HCT116 (cell line): ENCODE measurements around the gene TTLL5. TPM values are rescaled to one million over a fixed set of nuclear protein-coding genes. Genes with fewer than 3 reads are reported as not detected.

ENCODE experiments used
- ATAC-seq: fragments of 200-7000 bp; cut with Tn5 transposase; 2 replicates; pipeline ENCODE4 v1.9.1; 2020; ENCODE audit warnings: mild to moderate bottlenecking, moderate library complexity
- BruUV-seq: library from RNA; stranded (reverse); fragments of 400-500 nt; replicated peaks from 2 replicates; lab custom pipeline; 2021; lab: Mats Ljungman, UMichigan
- CTCF ChIA-PET: fragments of 300-600 bp; sonication (Branson Sonifier 250); formaldehyde crosslinking; loops from one replicate; lab custom pipeline; 2021; ENCODE audit warnings: antibody characterized with exemption; lab: Charles Lee
- POLR2A ChIA-PET: fragments of 300-600, 350-600 bp; sonication (Branson Sonifier 250); formaldehyde crosslinking; loops from one replicate; lab custom pipeline; 2021; ENCODE audit warnings: antibody characterized with exemption; lab: Charles Lee
- RAD21 ChIA-PET, 2 experiments: fragments of 300-600 bp; sonication (Branson Sonifier 250); formaldehyde crosslinking; loops; one replicate each; lab custom pipeline; 2023; ENCODE audit warnings: low total read pairs in 2 of 2; ENCODE audit not compliant: uncharacterized antibody in 2 of 2, unreplicated experiment in 2 of 2, low non-redundant PET in 1 of 2; lab: Charles Lee
- DNase-seq: peaks from one replicate; pipeline ENCODE4 v3.0.0-alpha.2; 2010; ENCODE audit warnings: low read depth, low spot score
- H2AFZ ChIP-seq: fragments of 200-600 bp; shearing (Covaris generic), sonication (generic); 2 replicates; pipeline ENCODE4 v1.6.1; 2017; ENCODE audit warnings: low read depth, mixed run types, mixed read lengths, antibody characterized with exemption, low read length; ENCODE audit not compliant: poor library complexity, severe bottlenecking
- H3K27ac ChIP-seq: 2 replicates; pipeline ENCODE4 v1.5.1; 2012; ENCODE audit warnings: low read depth, low read length
- H3K27me3 ChIP-seq: fragments of 200-600 bp; sonication (generic); 2 replicates; pipeline ENCODE4 v1.6.1; 2016; ENCODE audit warnings: mixed run types, low read length, mixed read lengths; ENCODE audit not compliant: insufficient read depth
- H3K36me3 ChIP-seq, 2 experiments: fragments of 200-500 bp in 1 of 2; fragments of 200-600 bp in 1 of 2; sonication (Bioruptor generic) in 1 of 2; sonication (generic) in 1 of 2; 2 replicates each; pipeline versions ENCODE4 v1.5.1 to v1.6.1; 2014 to 2016; ENCODE audit warnings: low read length in 2 of 2, inconsistent platforms in 1 of 2, mixed read lengths in 1 of 2, mixed run types in 1 of 2; ENCODE audit not compliant: insufficient read depth in 2 of 2, control insufficient read depth in 1 of 2
- H3K4me1 ChIP-seq, 2 experiments: fragments of 200-600 bp in 1 of 2; sonication (generic) in 1 of 2; 2 replicates each; pipeline versions ENCODE4 v1.5.1 to v1.6.1; 2012 to 2017; ENCODE audit warnings: low read length in 2 of 2, inconsistent platforms in 1 of 2, mild to moderate bottlenecking in 1 of 2, mixed read lengths in 1 of 2, mixed run types in 1 of 2, moderate library complexity in 1 of 2; ENCODE audit not compliant: insufficient read depth in 2 of 2, control insufficient read depth in 1 of 2
- H3K4me2 ChIP-seq: fragments of 200-600 bp; sonication (generic); 2 replicates; pipeline ENCODE4 v1.6.1; 2017; ENCODE audit warnings: mixed run types, low read length, mixed read lengths
- H3K4me3 ChIP-seq, 2 experiments: fragments of 200-600 bp in 1 of 2; sonication (generic) in 1 of 2; replicated peaks in 1 of 2; 2 replicates each; pipeline ENCODE4 v1.5.1; 2011 to 2016; ENCODE audit warnings: low read length in 2 of 2, control low read depth in 1 of 2, low read depth in 1 of 2, mild to moderate bottlenecking in 1 of 2, mixed read lengths in 1 of 2, mixed run types in 1 of 2
- H3K79me2 ChIP-seq: fragments of 200-600 bp; sonication (generic); 2 replicates; pipeline ENCODE4 v1.6.1; 2017; ENCODE audit warnings: mild to moderate bottlenecking, mixed run types, low read length, moderate library complexity, mixed read lengths; ENCODE audit not compliant: insufficient read depth
- H3K9ac ChIP-seq: fragments of 200-600 bp; sonication (generic); 2 replicates; pipeline ENCODE4 v1.6.1; 2016; ENCODE audit warnings: low read length, mixed read lengths
- H3K9me2 ChIP-seq: fragments of 200-600 bp; sonication (generic), shearing (Covaris generic); 2 replicates; pipeline ENCODE4 v1.6.1; 2017; ENCODE audit warnings: mixed run types, mild to moderate bottlenecking, moderate library complexity; ENCODE audit not compliant: insufficient read depth
- H3K9me3 ChIP-seq, 2 experiments: fragments of 200-500 bp in 1 of 2; fragments of 200-600 bp in 1 of 2; sonication (Bioruptor generic) in 1 of 2; sonication (generic) in 1 of 2; 2 replicates each; pipeline ENCODE4 v1.6.1; 2014 to 2017; ENCODE audit warnings: low read length in 2 of 2, mixed read lengths in 2 of 2, inconsistent platforms in 1 of 2, low read depth in 1 of 2, mild to moderate bottlenecking in 1 of 2, mixed run types in 1 of 2, moderate library complexity in 1 of 2; ENCODE audit not compliant: control insufficient read depth in 1 of 2, insufficient read depth in 1 of 2
- H4K20me1 ChIP-seq: fragments of 200-600 bp; sonication (generic), shearing (Covaris generic); 2 replicates; pipeline ENCODE4 v1.6.1; 2017; ENCODE audit warnings: mixed run types, mild to moderate bottlenecking, moderate library complexity; ENCODE audit not compliant: insufficient read depth
- CEBPB ChIP-seq: IDR thresholded peaks from 2 replicates; pipeline ENCODE4 v1.6.1; 2012; ENCODE audit warnings: low read depth
- ELF1 ChIP-seq: IDR thresholded peaks from 2 replicates; pipeline ENCODE4 v1.6.1; 2012; ENCODE audit warnings: low read depth, borderline replicate concordance
- EZH2phosphoT487 ChIP-seq: fragments of 200-600 bp; IDR thresholded peaks from 2 replicates; pipeline ENCODE4 v1.6.1; 2018; ENCODE audit warnings: antibody characterized with exemption, borderline replicate concordance
- JUND ChIP-seq: IDR thresholded peaks from 2 replicates; pipeline ENCODE4 v1.6.1; 2012
- SIN3A ChIP-seq: IDR thresholded peaks from 2 replicates; pipeline ENCODE4 v1.6.1; 2012; ENCODE audit warnings: low read depth
- TCF7L2 ChIP-seq: IDR thresholded peaks from 2 replicates; pipeline ENCODE4 v1.7.0; 2011; ENCODE audit warnings: borderline replicate concordance, inconsistent platforms; ENCODE audit not compliant: insufficient read depth, insufficient read length; ENCODE audit errors: extremely low read depth
- YY1 ChIP-seq: IDR thresholded peaks from 2 replicates; pipeline ENCODE4 v1.6.1; 2011; ENCODE audit warnings: low read length, low read depth, moderate library complexity, mild to moderate bottlenecking; ENCODE audit not compliant: insufficient replicate concordance; ENCODE audit errors: extremely low read depth
- intact Hi-C: fragments of 100-400 bp; cut with micrococcal nuclease; formaldehyde crosslinking; loops from 2 replicates; pipeline ENCODE4 v1.10.0; 2022
- total RNA-seq: library from RNA; stranded (reverse); gene quantifications from one replicate; pipeline ENCODE4 v1.2.1, GENCODE V29; 2021; ENCODE audit not compliant: unreplicated experiment
- TF ChIP-seq, protein P1 (sequence below): IDR thresholded peaks from 2 replicates; pipeline ENCODE4 v1.6.1; 2011; ENCODE audit warnings: mild to moderate bottlenecking, low read length, moderate library complexity; ENCODE audit not compliant: insufficient replicate concordance; ENCODE audit errors: extremely low read depth
- TF ChIP-seq, protein P2 (sequence below), 3 experiments: fragments of 200-600 bp in 1 of 3; sonication (generic) in 1 of 3; IDR thresholded peaks in 2 of 3; conservative IDR thresholded peaks in 1 of 3; 2 replicates each; pipeline ENCODE4 v1.5.1; 2012 to 2017; ENCODE audit warnings: low read depth in 2 of 3, low read length in 2 of 3, antibody characterized with exemption in 1 of 3, borderline replicate concordance in 1 of 3, control low read depth in 1 of 3, mild to moderate bottlenecking in 1 of 3, mixed read lengths in 1 of 3, mixed run types in 1 of 3, moderate library complexity in 1 of 3; ENCODE audit not compliant: insufficient read depth in 1 of 3

Gene TTLL5
- total RNA-seq, 1 experiment from 2014 or later = 26.2 TPM

DNA sequence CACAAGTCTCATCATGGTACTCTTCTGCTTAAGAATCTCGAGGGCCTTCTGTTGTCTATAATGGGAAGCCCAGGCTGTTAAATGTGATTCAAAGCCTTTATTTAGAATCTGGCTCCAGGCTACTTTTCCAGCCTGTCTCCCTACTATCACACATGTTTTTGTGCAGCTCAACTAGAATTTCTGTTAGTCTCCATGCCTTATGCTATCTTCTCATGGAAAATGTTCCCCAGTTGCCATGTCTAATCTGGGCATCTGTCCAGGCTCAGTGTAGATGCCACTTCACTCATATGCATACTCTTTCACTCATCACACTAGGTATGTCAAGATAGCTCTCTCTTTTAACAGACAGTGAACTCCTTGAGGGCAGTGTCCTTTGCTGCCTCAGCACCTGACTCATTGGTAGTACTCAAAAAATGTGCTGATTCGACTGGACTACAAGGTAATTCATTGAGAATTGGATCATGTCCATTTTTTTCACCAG lies 145.3 kb downstream of the TTLL5 start:
- CTCF ChIA-PET = no interaction called here
- Histone ChIP-seq H3K4me2 (no peak overlapping the region), H3K9ac (no peak overlapping the region), H4K20me1 (no peaks in the 10 kb centered on the region), H3K4me3 (no peak overlapping the region), H3K9me3 (no peaks in the 10 kb centered on the region), H3K79me2 (no peaks in the 10 kb centered on the region), H3K4me1 (no peaks in the 10 kb centered on the region), H2AFZ (no peak overlapping the region), H3K27ac (no peak overlapping the region), H3K9me2 (no peaks in the 10 kb centered on the region), H3K27me3 (no peaks in the 10 kb centered on the region), H3K36me3 (no peaks in the 10 kb centered on the region)
- TF ChIP-seq SIN3A (no peak), JUND (no peak), YY1 (no peak), CEBPB (no peak), TCF7L2 (no peak), EZH2phosphoT487 (no peak), ELF1 (no peak)
- TF ChIP-seq, protein P1, sequence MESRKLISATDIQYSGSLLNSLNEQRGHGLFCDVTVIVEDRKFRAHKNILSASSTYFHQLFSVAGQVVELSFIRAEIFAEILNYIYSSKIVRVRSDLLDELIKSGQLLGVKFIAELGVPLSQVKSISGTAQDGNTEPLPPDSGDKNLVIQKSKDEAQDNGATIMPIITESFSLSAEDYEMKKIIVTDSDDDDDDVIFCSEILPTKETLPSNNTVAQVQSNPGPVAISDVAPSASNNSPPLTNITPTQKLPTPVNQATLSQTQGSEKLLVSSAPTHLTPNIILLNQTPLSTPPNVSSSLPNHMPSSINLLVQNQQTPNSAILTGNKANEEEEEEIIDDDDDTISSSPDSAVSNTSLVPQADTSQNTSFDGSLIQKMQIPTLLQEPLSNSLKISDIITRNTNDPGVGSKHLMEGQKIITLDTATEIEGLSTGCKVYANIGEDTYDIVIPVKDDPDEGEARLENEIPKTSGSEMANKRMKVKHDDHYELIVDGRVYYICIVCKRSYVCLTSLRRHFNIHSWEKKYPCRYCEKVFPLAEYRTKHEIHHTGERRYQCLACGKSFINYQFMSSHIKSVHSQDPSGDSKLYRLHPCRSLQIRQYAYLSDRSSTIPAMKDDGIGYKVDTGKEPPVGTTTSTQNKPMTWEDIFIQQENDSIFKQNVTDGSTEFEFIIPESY = no peak
- TF ChIP-seq, protein P2, sequence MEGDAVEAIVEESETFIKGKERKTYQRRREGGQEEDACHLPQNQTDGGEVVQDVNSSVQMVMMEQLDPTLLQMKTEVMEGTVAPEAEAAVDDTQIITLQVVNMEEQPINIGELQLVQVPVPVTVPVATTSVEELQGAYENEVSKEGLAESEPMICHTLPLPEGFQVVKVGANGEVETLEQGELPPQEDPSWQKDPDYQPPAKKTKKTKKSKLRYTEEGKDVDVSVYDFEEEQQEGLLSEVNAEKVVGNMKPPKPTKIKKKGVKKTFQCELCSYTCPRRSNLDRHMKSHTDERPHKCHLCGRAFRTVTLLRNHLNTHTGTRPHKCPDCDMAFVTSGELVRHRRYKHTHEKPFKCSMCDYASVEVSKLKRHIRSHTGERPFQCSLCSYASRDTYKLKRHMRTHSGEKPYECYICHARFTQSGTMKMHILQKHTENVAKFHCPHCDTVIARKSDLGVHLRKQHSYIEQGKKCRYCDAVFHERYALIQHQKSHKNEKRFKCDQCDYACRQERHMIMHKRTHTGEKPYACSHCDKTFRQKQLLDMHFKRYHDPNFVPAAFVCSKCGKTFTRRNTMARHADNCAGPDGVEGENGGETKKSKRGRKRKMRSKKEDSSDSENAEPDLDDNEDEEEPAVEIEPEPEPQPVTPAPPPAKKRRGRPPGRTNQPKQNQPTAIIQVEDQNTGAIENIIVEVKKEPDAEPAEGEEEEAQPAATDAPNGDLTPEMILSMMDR (IDR thresholded peaks at IDR 0.05 in 2 of 3, conservative IDR thresholded peaks at IDR 0.05 in 1 of 3; ENCODE audit: borderline replicate concordance in 1 of 3, insufficient read depth in 1 of 3, low read depth in 2 of 3, low read length in 2 of 3) = no peak
- ATAC-seq = no peak
- RAD21 ChIA-PET = no interaction called here
- intact Hi-C loops = no loop called here
- POLR2A ChIA-PET = no interaction called here
- no peak for DNase-seq
- BruUV-seq = no TSS peak
